SK-N-MC (cell line): ENCODE measurements around the gene DNAJA3.

ENCODE experiments used
- DNase-seq: peaks from one replicate; pipeline ENCODE4 v3.0.0-alpha.2; 2011; ENCODE audit warnings: low read depth, low spot score
- H3K27ac ChIP-seq: fragments of 200-600 bp; sonication (generic); 2 replicates; pipeline ENCODE4 v1.5.1; 2016; ENCODE audit warnings: mixed run types
- H3K36me3 ChIP-seq: fragments of 200-600 bp; sonication (generic); 2 replicates; pipeline ENCODE4 v1.6.1; 2017; ENCODE audit warnings: antibody characterized with exemption, low read length, mixed read lengths; ENCODE audit not compliant: insufficient read depth
- H3K4me3 ChIP-seq: fragments of 200-600 bp; sonication (generic); 2 replicates; pipeline ENCODE4 v1.5.1; 2016
- H3K9ac ChIP-seq: fragments of 200-600 bp; sonication (generic); 2 replicates; pipeline ENCODE4 v1.8.0; 2017; ENCODE audit warnings: mixed run types, mixed read lengths; ENCODE audit not compliant: insufficient read length
- H3K9me3 ChIP-seq: fragments of 200-600 bp; sonication (generic); 2 replicates; pipeline ENCODE4 v1.6.1; 2017; ENCODE audit warnings: low read depth, mild to moderate bottlenecking, antibody characterized with exemption, low read length, moderate library complexity, mixed read lengths
- EZH2 ChIP-seq: fragments of 200-600 bp; sonication (generic); IDR thresholded peaks from one replicate; pipeline ENCODE4 v1.6.1; 2017; ENCODE audit warnings: antibody characterized with exemption
- FOXP2 ChIP-seq: optimal IDR thresholded peaks from 2 replicates; pipeline ENCODE3; 2011; ENCODE audit warnings: mild to moderate bottlenecking, moderate library complexity; ENCODE audit not compliant: insufficient read depth; ENCODE audit errors: extremely low read length, control extremely low read depth
- POLR2AphosphoS5 ChIP-seq: IDR thresholded peaks from 2 replicates; pipeline ENCODE4 v1.6.1; 2012; ENCODE audit warnings: mild to moderate bottlenecking, low read depth, low read length, borderline replicate concordance

DNAJA3 gene

DNA sequence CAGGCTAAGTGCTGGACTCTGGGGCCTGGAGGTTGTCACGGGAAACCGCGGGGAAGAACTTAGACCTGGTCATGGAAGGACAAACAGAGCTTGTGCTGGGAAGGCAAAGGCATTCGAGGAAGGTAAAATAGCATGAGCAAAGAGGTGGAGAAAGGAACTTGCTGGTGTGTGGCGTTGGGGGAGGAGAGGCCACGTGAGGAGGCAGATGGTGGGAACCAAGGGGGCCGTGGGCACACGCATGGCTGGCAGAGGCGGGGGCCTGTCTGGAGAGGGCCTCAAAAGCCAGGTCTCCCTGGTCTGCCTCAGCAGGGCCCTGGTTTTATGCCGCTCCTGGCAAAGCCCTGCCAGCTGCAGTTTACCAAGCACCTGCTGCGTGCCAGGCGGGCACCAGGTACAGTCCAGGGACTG lies 24.6 kb upstream of the DNAJA3 start:
- H3K27ac ChIP-seq, result no peak overlapping the region
- no peak for TF ChIP-seq FOXP2
- no peak for TF ChIP-seq EZH2
- TF ChIP-seq POLR2AphosphoS5, result no peak
- H3K36me3 ChIP-seq, result no peaks in the 10 kb centered on the region
- no peak overlapping the region for H3K4me3 ChIP-seq
- H3K9me3 ChIP-seq, result no peaks in the 10 kb centered on the region
- DNase-seq, result no peak
- no peak overlapping the region for H3K9ac ChIP-seq

GRCh38 chr16:4401510-4401909 lies 24.2 kb upstream of the DNAJA3 start:
- no peaks in the 10 kb centered on the region for H3K36me3 ChIP-seq
- H3K27ac ChIP-seq, result no peak overlapping the region
- H3K4me3 ChIP-seq, result no peak overlapping the region
- TF ChIP-seq POLR2AphosphoS5 (no peak), FOXP2 (no peak), EZH2 (no peak)
- H3K9ac ChIP-seq, result no peak overlapping the region
- H3K9me3 ChIP-seq, result no peaks in the 10 kb centered on the region
- DNase-seq, result no peak

DNA sequence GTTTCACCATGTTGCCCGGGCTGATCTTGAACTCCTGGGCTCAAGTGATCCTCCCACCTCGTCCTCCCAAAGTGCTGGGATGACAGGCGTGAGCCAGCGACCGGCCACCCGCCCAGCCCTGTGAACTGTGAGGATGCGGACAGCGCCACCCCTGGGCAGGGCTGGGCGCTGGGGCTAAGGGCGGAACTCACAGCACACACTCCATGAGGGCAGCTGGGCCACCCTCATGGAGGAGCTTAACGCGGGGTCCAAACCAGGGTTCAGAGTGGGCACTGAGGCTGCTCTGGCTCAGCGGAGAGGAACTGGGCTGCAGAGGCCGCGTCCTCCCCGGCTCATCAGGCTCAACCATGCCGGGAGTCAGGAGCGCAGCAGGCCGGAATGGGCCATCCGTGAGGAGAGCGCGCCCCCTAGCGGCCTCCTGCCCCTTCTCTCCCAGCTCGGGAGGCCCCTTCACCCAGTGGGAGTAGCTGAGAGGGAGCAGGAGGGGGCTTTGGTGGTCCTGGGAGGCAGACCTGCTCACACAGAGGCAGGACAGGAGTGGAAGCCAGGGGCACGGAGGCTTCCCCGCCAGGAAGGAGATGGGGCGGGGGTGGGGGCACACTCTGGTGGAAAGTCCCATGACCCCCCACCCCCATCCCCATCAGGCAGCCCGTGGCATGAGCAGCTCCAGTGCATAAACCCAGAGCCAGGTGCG lies 23.1 kb upstream of the DNAJA3 start:
- DNase-seq, result no peak
- TF ChIP-seq POLR2AphosphoS5, result no peak
- TF ChIP-seq EZH2, result no peak
- TF ChIP-seq FOXP2, result no peak
- no peaks in the 10 kb centered on the region for H3K36me3 ChIP-seq
- no peaks in the 10 kb centered on the region for H3K9me3 ChIP-seq
- H3K4me3 ChIP-seq, result no peak overlapping the region
- H3K27ac ChIP-seq, result no peak overlapping the region
- no peak overlapping the region for H3K9ac ChIP-seq

- Histone ChIP-seq H3K9ac (no peak overlapping the region), H3K9me3 (no peaks in the 10 kb centered on the region), H3K36me3 (no peaks in the 10 kb centered on the region), H3K4me3 (no peak overlapping the region), H3K27ac (no peak overlapping the region)
- no peak for DNase-seq
- no peak for TF ChIP-seq FOXP2
- no peak for TF ChIP-seq EZH2
- TF ChIP-seq POLR2AphosphoS5, result no peak
These were observed 22.3 kb upstream of the DNAJA3 start for GRCh38 chr16:4403133-4403949.

DNA sequence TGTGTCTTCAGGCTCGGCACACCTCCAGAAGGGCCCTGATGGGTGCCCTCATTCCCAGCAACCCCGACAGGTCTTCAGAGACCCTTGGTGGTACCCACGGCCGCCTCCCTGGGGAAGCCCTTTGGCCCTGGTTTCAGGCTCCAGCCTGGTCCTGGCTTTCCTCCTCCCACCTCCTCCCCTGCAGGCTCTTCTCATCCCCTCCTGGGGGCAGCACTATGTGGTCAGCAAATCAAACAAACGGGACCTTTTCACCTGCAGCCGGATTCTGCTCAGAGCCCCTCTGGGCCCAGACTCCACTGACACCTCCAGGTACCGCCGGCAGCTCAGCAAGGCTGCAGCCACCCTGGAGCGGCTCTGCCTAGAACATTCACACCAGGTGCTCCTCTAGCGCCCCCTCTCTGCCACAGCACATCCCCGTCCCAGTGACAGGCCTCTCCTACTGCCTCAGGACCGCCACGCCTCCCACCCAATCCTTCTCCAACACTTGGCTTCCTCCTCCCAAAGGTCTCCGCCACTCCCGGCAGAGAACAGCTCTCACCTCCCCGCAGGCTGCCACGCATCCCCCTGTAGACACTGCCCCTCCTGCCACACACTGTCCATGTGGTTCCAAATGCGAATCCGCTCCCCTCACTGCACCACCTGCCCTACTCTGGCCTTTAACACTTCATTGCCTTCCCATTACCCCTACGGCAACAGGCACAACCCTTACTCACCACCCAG lies 21.3 kb upstream of the DNAJA3 start:
- no peaks in the 10 kb centered on the region for H3K36me3 ChIP-seq
- DNase-seq, result no peak

DNA sequence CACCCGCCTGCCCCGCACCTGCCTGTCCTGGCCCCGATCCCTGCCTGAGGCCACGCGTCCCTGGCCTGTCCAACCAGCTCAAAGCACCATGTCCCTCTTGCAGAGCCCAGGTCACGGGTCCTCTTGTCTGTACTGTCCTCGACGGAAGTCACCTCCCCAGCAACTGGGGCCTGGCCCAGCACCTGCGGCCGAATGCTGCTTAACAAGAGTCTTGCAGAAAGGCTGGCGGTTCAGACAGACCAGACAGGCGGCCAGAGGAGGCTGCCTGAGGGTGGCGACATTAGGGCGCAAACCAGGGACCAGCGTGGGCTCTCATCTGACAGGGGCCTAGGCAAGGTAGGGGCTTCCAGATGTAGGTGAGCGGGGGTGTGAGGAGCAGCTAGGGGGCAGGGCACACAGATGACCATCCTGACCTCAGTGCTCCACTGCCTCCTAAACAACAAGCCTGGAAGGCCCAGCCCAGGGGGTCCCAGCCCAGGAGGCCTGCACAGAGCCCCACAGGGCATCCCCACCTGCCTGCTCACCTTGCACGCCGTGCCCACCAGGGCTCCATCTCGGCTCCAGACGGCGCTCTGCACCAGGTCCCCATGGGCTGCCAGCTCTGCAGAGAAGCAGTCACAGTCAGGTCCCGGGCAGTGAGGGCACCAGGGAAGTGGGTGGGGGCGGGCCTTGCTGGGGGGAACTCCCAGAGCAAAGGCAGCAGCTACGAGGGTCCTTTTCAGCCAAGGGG lies 20.5 kb upstream of the DNAJA3 start:
- Histone ChIP-seq H3K9me3 (no peaks in the 10 kb centered on the region), H3K36me3 (no peaks in the 10 kb centered on the region), H3K9ac (no peak overlapping the region), H3K4me3 (no peak overlapping the region), H3K27ac (no peak overlapping the region)
- DNase-seq, result no peak
- no peak for TF ChIP-seq POLR2AphosphoS5
- no peak for TF ChIP-seq EZH2
- TF ChIP-seq FOXP2, result no peak

More for the DNA sequence above, 21.3 kb upstream of the DNAJA3 start:
- TF ChIP-seq POLR2AphosphoS5 (no peak), FOXP2 (no peak), EZH2 (no peak)
- Histone ChIP-seq H3K9me3 (no peaks in the 10 kb centered on the region), H3K4me3 (no peak overlapping the region), H3K9ac (no peak overlapping the region), H3K27ac (no peak overlapping the region)

GRCh38 chr16:4407543-4408322 lies 17.9 kb upstream of the DNAJA3 start:
- Histone ChIP-seq H3K9me3 (no peaks in the 10 kb centered on the region), H3K36me3 (no peaks in the 10 kb centered on the region), H3K27ac (no peak overlapping the region), H3K4me3 (no peak overlapping the region), H3K9ac (no peak overlapping the region)
- TF ChIP-seq POLR2AphosphoS5 (no peak), EZH2 (no peak), FOXP2 (no peak)
- no peak for DNase-seq
